AG04449 (cell line): Measurements from ENCODE around the gene MLLT10.

ENCODE experiments used
- CTCF ChIA-PET: fragments of 350-600 bp; formaldehyde crosslinking; extraction: SDS; loops from one replicate; lab custom pipeline; 2021; ENCODE audit warnings: antibody characterized with exemption; lab: Yijun Ruan, JAX
- POLR2A ChIA-PET: fragments of 400-600, 350-600 bp; formaldehyde crosslinking; extraction: SDS; loops from one replicate; lab custom pipeline; 2020; ENCODE audit warnings: antibody characterized with exemption, inconsistent platforms; lab: Yijun Ruan, JAX
- DNase-seq: peaks from one replicate; pipeline ENCODE4 v3.0.0-alpha.2; 2010; ENCODE audit warnings: low read depth, low spot score
- H3K4me3 ChIP-seq: 2 replicates; pipeline ENCODE4 v1.5.1; 2011; ENCODE audit warnings: low read depth, mild to moderate bottlenecking, control low read depth, low read length
- TF ChIP-seq, protein P1 (sequence below): IDR thresholded peaks from one replicate; pipeline ENCODE4 v1.5.1; 2011; ENCODE audit warnings: mild to moderate bottlenecking, moderate library complexity, low read length, control low read depth, inconsistent platforms; ENCODE audit not compliant: insufficient read depth; ENCODE audit errors: missing control alignments

Gene MLLT10

DNA sequence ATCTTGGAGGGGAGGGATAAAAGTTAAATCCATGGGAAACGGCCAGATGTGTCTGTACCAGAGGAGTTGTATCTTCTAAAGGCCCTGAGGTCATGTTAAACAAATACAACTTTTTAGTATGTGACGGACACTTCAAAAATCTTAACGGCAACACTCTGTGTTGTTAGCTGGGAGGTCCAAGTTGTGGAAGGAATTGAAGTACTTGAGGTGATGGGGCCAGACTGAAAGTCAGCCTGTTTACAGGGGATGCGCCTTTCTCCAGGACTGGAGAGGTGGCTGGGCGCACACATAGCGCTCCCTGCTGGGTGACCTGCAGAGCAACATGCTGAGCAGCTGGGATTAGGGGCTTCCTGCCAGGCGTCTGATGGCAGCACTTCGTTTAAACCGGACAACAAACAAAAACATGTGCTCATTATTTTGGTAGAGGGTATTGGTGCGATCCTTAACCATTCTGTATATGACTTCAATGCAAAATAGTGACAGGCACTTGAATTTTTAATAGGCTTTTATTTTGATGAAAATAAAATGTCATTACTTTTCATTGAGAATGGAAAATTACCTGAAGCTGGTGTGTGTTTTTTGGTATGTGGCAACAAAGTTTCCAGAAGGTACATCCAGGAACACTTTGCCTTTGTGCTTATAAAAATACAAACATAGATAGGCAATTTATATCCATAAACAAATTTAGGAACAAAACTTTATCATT is 198.2 kb downstream of the MLLT10 start:
- no peak overlapping the region for H3K4me3 ChIP-seq
- TF ChIP-seq, protein P1, sequence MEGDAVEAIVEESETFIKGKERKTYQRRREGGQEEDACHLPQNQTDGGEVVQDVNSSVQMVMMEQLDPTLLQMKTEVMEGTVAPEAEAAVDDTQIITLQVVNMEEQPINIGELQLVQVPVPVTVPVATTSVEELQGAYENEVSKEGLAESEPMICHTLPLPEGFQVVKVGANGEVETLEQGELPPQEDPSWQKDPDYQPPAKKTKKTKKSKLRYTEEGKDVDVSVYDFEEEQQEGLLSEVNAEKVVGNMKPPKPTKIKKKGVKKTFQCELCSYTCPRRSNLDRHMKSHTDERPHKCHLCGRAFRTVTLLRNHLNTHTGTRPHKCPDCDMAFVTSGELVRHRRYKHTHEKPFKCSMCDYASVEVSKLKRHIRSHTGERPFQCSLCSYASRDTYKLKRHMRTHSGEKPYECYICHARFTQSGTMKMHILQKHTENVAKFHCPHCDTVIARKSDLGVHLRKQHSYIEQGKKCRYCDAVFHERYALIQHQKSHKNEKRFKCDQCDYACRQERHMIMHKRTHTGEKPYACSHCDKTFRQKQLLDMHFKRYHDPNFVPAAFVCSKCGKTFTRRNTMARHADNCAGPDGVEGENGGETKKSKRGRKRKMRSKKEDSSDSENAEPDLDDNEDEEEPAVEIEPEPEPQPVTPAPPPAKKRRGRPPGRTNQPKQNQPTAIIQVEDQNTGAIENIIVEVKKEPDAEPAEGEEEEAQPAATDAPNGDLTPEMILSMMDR, result peak; percentile 84
- ChIA-PET POLR2A (no interaction called here), CTCF (interaction anchor here (0.8 to 4.3 kb wide), 17 partner anchors 10 to 461 kb away, joined by 3 to 20 read pairs (median 4); no protein-coding TSS in a partner anchor)
- DNase-seq, result no peak

DNA sequence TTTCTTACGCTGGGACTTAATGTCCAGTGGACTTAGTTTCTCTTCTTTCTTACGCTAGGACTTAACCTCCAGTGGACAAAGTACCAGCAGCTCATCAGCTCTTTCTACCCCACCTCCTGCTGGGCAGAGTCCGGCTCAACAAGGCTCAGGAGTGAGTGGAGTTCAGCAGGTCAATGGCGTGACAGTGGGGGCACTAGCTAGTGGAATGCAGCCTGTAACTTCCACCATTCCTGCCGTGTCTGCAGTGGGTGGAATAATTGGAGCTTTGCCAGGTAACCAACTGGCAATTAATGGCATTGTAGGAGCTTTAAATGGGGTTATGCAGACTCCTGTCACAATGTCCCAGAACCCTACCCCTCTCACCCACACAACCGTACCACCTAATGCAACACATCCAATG is 199.7 kb downstream of the MLLT10 start:
- TF ChIP-seq, protein P1, result no peak
- ChIA-PET CTCF (interaction anchor here (0.8 to 4.3 kb wide), 7 partner anchors 34 to 455 kb away, joined by 3 to 20 read pairs (median 3); no protein-coding TSS in a partner anchor), POLR2A (no interaction called here)
- H3K4me3 ChIP-seq, result no peak overlapping the region
- DNase-seq, result no peak

DNA sequence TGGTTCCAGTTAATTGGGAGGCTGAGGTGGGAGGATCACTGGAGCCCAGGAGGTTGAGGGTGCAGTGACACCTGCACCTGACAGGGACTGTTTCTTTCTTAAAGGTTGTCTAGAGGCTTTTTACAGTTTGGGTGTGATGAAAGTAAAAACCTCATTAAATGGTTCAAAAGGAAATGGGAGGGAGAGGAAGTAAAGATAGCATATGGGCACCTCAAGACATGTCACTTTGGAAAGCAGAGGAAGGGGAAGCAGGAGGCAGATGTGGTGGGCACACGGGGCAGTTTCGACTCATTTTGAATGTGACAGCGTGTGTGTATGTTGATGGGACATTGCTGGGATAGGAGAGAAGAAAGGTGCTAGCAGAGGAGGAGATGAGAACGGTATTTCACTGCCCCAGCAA is 203.1 kb downstream of the MLLT10 start:
- no peak overlapping the region for H3K4me3 ChIP-seq
- ChIA-PET CTCF (no interaction called here), POLR2A (no interaction called here)
- TF ChIP-seq, protein P1, result no peak
- DNase-seq, result no peak

DNA sequence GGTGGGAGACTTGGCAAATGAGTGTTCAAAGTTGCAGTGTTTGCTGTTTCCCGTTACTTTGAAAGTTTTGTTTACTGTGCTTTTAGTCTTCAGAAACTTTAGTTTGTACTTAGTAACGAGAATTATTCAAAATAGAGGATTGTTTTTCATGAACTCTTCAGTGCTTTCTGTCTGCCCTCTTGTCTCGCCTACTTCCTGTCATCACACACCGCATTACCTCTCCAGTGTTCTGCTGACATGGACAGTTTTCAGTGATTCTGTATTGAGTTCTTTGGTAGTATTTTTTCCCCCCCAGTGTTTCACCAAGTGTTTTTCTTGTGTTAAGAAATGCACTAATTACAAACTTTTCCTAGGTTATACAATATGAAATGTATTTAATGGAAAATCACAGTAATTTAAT is 207.0 kb downstream of the MLLT10 start:
- CTCF ChIA-PET, result interaction anchor here (2.5 kb wide), 1 partner anchor 9 kb away, joined by 8 read pairs; no protein-coding TSS in a partner anchor
- H3K4me3 ChIP-seq, result no peak overlapping the region
- TF ChIP-seq, protein P1, result no peak
- DNase-seq, result no peak
- POLR2A ChIA-PET, result no interaction called here

DNA sequence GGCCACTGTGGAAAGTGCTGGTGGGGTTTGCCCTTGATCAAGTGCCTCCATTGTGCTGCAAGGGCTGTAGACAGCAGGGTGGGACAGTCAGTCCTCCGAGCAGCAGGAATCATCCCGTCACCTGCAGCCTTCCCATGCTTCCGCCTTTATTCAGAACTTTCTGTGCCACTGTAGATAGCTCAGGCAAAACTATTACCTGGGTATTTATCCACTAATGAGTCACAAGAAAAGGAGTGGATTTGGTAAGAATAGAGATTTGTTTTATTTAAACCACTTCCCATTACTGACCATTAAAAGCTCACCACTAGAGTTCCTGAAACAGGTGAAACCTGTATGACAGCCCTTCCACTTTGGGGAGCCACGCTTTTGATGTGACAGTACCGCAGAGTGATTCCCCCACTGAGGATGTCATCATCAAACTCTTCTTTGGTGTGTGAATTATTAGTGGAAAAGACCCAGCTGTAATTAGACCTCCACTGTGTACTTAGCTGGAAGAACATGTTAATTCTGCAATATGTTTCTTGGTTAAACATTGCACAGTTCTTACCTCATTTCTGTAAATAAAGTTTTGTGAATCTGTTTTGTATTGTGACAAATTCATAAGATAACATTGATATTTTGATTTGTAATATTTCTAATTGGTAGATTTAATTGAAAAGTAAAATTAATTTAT is 208.8 kb downstream of the MLLT10 start:
- ChIA-PET POLR2A (no interaction called here), CTCF (interaction anchor here (2.5 kb wide), 1 partner anchor 11 kb away, joined by 8 read pairs; no protein-coding TSS in a partner anchor)
- TF ChIP-seq, protein P1, result no peak
- DNase-seq, result no peak
- H3K4me3 ChIP-seq, result no peak overlapping the region

DNA sequence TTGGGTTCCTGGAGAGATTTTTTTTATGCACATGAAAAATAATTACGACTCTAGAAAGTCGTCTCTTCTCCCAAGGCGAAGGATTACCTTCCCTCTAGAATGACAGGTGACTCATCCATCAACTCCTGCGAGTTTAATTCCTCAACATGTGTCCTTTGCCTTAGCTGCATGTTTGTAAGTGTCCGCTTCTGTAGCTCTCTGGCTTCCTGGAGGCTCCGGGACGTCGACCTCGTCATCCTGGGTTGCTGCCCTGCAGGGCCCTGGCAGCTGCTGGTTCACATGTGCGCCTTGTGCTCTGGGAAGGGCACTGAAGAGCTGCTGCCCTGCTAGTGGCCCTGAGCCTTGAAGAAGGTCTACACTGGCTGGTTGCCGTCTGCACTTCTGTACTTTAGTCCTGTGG is 210.2 kb downstream of the MLLT10 start:
- TF ChIP-seq, protein P1, result no peak
- H3K4me3 ChIP-seq, result no peak overlapping the region
- POLR2A ChIA-PET, result no interaction called here
- CTCF ChIA-PET, result interaction anchor here (0.9 kb wide), 1 partner anchor 12 kb away, joined by 3 read pairs; no protein-coding TSS in a partner anchor
- no peak for DNase-seq
